ENCODE data around the gene SPRED2.

- TF ChIP-seq POLR2A (IDR thresholded peaks at IDR 0.05) (no peak), CTCF (IDR thresholded peaks at IDR 0.05 in 8 of 11, conservative IDR thresholded peaks at IDR 0.05 in 3 of 11) (no peak), POLR2AphosphoS5 (IDR thresholded peaks at IDR 0.05) (no peak)
Measured at GRCh38 chr2:65413610-65414009, 18.8 kb downstream of the SPRED2 start.

Data from spleen (tissue), 7 donors.